ENCODE measurements around the gene LCN10. TPM values are rescaled to one million over a fixed set of nuclear protein-coding genes. Genes with fewer than 3 reads are reported as not detected.
"Not testable (repeated sequence)": the region's sequence is repeated elsewhere in the genome, so short reads cannot be mapped to it uniquely, and the experiment has no call there.

Gene LCN10
- not detected in 2 replicates for total RNA-seq

DNA sequence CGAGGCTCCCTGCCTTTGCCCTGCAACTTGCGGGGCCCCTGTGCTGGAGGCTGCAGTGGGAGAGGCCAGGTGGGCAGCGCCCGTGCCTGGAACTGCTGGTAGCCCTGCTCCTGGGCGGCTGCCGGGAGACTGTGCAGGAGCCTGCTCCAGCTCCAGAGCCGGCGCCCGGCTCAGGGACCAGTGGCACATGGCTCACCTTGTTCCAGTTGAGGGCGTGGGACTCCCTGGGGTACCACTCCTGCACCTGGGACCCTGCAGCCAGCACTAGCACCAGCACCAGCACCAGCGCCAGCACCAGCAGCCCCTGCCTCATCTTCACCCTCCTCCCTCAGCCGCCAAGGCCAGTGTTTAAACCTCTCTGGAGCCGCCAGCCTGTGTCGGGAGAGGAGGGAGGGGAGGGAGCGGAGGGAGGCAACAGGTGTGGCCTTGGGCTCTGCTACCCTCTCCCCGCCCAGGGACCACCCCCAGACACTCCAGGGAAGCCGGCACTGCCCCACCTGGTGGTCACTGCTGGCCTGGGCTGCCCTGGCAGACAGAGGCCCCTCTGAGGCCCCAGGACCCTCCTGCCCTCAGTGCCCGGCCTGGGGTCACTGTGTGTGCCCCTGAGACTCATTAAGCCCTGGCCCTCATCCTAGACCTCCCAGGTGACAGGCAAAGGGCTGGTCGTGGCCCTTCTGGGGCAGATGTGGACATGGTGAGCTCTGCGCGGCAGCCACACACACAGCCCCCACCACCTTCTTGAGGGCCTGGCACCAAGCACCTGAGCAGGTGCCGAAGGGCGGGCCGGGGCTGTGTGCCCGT lies at the start of gene LCN10:
Gene LCN10 (minus strand): TSS at position 350 of the 801 bp plus-strand sequence. CDS start 37 bp downstream, at position 313.
- DNase-seq (ENCODE audit: low read depth in 2 of 2), result no peak

- peak; percentile 16 to 48 for DNase-seq (ENCODE audit: low read depth in 2 of 2)
Observed at GRCh38 chr9:136791516-136792276, 49.0 kb upstream of the LCN10 start.

- DNase-seq (ENCODE audit: low read depth in 2 of 2), result peak; percentile 100
Observed at GRCh38 chr9:136790640-136791515, 48.1 kb upstream of the LCN10 start, which contains the start of gene TMEM141. Gene TMEM141, plus strand, starts transcription at chr9:136791344. Its CDS starts 27 bp downstream, at chr9:136791371.

- no peak for DNase-seq (ENCODE audit: low read depth in 2 of 2)
Observed at GRCh38 chr9:136789523-136789937, 46.8 kb upstream of the LCN10 start.

GRCh38 chr9:136788644-136789522 lies 46.1 kb upstream of the LCN10 start:
- not testable (repeated sequence) for DNase-seq (ENCODE audit: low read depth in 2 of 2)

- DNase-seq (ENCODE audit: low read depth in 2 of 2), result peak; percentile 63 to 77
Observed at GRCh38 chr9:136787690-136788400, 45.1 kb upstream of the LCN10 start.

GRCh38 chr9:136786983-136787382 lies 44.2 kb upstream of the LCN10 start:
- not testable (repeated sequence) for DNase-seq (ENCODE audit: low read depth in 2 of 2)

DNA sequence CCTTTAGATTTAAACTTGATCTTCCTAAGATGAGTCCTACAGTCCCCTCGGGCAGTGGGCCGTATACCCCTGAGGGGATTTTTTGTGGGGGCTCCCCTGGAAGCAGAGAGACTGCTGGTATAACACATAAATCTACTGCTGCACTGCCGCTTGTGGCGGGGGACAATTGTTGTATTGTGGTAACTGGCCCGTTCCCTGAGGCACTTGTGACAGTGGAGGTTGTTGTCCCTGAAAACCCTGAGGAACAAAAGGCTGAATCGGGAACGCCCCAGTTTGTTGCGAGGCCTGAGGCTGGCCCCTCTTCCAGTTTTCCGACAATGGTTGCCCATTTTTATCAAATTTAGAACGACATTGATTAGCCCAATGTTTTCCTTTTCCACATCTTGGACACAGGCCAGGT lies 43.7 kb upstream of the LCN10 start:
- DNase-seq (ENCODE audit: low read depth in 2 of 2), result no peak

DNA sequence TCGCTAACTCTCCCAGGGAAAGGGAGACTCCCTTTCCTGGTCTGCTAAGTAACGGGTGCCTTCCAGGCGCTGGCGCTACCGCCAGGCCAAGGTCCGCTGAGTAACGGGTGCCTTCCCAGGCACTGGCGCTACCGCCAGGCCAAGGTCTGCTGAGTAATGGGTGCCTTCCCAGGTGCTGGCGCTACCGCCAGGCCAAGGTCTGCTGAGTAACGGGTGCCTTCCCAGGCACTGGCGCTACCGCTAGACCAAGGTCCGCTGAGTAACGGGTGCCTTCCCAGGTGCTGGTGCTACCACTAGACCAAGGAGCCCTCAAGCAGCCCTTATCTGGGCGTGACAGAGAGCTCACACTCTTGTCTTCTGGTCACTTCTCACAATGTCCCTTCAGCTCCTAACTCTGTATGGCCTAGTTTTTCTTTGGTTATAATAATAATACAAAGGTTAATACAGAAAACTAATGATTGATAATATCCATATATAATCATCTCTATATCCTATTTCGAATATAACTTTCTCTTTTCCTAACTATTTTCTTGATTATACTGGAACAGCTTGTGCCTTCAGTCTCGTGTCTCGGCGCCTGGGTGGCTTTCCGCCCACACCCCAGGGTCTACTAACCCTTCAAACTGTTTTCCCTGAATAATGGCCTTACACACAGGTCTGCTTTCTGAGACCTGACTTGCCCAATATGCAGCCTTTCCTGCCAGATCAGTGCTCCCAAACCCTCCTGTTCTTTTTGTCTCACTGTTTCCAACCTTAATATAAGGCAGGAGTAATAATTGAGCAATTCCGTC lies 43.0 kb upstream of the LCN10 start:
- not testable (repeated sequence) for DNase-seq (ENCODE audit: low read depth in 2 of 2)

- DNase-seq (ENCODE audit: low read depth in 2 of 2), result no peak
Observed at GRCh38 chr9:136784997-136785361, 42.2 kb upstream of the LCN10 start.

DNA sequence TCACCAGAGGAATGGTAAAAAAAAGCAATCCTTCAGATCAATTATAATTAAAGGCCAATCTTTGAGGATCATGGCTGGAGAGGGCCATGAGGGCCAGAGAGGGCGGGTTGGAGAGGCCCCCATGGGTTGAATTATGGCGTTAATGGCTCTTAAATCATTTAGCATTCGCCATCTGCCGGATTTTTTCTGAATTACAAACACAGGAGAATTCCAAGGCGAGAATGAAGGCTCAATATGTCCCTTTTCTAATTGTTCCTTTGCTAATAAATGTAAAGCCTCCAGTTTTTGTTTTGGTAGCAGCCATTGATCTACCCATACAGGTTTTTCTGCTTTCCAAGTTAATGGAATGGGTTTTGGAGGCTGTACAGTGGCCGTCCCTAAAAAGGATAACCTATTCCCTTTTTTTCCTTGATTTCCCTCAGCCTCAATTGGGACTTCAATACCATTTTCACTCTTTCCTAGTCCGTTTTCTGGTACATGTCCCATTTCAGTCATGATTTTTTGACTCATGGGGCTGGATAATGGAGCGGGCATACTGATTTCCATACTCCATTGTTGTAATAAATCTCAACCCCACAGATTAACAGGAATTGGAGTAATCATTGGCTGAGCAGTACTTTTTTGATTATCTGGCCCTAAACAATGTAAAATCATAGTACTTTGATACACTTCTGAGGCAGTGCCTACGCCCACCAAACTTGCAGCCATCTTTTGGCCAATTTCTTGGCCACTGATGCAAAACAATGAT lies 41.7 kb upstream of the LCN10 start:
- peak; percentile 23 to 43 for DNase-seq (ENCODE audit: low read depth in 2 of 2)

GRCh38 chr9:136782452-136782851 lies 39.7 kb upstream of the LCN10 start:
- no peak for DNase-seq (ENCODE audit: low read depth in 2 of 2)

DNA sequence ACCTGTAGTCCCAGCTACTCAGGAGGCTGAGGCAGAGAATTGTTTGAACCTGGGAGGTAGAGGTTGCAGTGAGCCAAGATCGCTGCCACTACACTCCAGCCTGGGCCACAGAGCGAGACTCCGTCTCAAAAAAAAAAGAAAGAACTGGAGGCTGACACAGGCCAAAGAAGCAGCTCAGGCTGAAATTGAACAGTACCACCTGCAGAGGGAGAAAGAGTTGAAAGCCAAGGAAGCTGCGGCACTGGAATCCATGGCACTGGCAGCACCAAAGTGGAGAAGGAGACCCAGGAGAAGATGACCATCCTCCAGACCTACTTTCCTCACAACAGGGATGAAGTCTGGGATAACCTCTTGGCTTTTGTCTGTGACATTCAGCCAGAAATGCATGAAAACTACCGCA lies 37.1 kb upstream of the LCN10 start:
- DNase-seq (ENCODE audit: low read depth in 2 of 2), result no peak

DNA sequence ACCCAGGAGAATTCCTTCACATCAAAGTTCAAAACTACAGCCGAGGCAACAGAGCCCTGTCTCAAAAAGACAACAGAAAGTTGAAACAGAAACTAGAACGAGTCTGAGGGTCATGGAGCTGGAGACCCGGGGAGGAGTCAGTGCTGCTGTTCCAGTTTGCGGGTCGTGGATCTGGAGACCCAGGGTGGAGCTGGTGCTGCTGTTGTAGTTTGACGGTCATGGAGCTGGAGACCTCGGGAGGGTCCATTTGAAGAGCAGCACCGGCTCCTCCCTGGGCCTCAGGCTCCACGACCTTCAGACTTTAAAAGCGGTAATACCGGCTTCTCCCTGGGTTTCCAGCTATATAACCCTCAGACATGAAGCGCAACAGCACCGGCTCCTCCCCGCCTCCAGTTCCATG lies 34.6 kb upstream of the LCN10 start:
- DNase-seq (ENCODE audit: low read depth in 2 of 2), result no peak

- no peak for DNase-seq (ENCODE audit: low read depth in 2 of 2)
Observed at GRCh38 chr9:136776947-136777346, 34.2 kb upstream of the LCN10 start.

DNA sequence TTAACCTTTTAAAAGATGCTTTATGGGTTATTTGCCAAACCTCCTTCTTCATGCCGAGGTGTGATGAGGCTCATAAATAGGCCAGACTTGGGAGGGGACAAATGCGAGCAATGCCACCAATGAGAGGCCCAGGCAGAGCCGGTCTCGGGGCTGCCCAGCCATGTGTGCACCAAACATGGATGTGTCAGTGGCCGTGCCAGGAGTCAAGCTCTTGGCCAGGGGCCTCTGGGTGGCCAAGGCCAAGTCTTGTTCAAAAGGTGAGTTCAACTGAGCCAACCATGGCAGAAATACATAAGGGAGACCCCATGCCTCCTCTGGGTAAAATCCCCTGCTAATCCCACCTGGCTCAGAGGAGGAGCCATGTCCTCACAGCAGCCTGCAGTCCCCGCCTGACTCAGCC lies 32.5 kb upstream of the LCN10 start:
- no peak for DNase-seq (ENCODE audit: low read depth in 2 of 2)

DNA sequence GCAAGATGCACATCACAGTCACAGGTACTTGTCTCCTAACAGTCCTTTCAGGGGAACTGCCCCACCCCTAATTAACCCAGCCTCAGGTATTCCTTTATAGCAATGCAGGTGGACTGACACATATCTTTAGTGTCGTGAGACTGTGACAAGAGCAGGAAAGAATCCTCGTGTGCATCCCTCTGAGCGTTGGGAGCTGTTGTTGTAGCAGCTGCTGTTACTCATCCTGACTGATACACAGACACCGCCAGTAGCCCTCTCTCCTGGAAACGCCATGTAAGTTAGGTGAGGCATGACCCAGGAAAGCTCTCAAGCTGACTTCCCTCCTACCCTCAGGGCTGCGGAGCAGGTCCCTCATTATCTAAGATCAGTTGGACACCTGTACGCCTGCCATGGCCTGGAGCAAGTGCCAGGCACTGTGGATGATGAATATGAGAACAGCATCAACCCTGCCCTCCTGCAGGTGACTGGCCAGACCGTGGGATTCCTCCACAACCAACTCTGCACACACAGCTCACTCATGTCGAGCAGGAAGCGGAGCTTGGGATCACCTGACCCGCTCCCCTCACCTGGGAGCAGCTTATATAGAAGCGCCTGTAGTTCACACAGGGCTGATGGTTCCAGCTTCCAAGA lies 31.8 kb upstream of the LCN10 start:
- DNase-seq (ENCODE audit: low read depth in 2 of 2), result no peak

Measured in lung microvascular endothelial cell (primary cell).